ENCODE results near the gene NRP2.

NRP2 gene

GRCh38 chr2:205811387-205811786, 129.1 kb downstream of the NRP2 start:
- no peaks in the 10 kb centered on the region for H3K79me2 ChIP-seq (ENCODE audit: control insufficient read depth, low read length)
- H3F3A ChIP-seq (ENCODE audit: control insufficient read depth, insufficient read depth): no peaks in the 10 kb centered on the region
- no peaks in the 10 kb centered on the region for H3K9me3 ChIP-seq (ENCODE audit: control insufficient read depth, insufficient read depth, low read length)
- H3K36me3 ChIP-seq (ENCODE audit: control insufficient read depth, low read length): no peaks in the 10 kb centered on the region
- no peaks in the 10 kb centered on the region for H4K20me1 ChIP-seq (ENCODE audit: control insufficient read depth, insufficient read depth, low read depth, low read length)
- no peak overlapping the region for H3K27ac ChIP-seq (ENCODE audit: low read depth, low read length)
- TF ChIP-seq, protein P1, sequence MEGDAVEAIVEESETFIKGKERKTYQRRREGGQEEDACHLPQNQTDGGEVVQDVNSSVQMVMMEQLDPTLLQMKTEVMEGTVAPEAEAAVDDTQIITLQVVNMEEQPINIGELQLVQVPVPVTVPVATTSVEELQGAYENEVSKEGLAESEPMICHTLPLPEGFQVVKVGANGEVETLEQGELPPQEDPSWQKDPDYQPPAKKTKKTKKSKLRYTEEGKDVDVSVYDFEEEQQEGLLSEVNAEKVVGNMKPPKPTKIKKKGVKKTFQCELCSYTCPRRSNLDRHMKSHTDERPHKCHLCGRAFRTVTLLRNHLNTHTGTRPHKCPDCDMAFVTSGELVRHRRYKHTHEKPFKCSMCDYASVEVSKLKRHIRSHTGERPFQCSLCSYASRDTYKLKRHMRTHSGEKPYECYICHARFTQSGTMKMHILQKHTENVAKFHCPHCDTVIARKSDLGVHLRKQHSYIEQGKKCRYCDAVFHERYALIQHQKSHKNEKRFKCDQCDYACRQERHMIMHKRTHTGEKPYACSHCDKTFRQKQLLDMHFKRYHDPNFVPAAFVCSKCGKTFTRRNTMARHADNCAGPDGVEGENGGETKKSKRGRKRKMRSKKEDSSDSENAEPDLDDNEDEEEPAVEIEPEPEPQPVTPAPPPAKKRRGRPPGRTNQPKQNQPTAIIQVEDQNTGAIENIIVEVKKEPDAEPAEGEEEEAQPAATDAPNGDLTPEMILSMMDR (IDR thresholded peaks at IDR 0.05; ENCODE audit: low read depth, low read length, poor library complexity, severe bottlenecking): no peak
- no peak for TF ChIP-seq EZH2phosphoT487 (IDR thresholded peaks at IDR 0.05; ENCODE audit: borderline replicate concordance, low read length)
- no peaks in the 10 kb centered on the region for H3K9me2 ChIP-seq (replicated peaks; ENCODE audit: control insufficient read depth, low read length)
- no peak overlapping the region for H3K4me2 ChIP-seq (ENCODE audit: low read length)
- no peaks in the 10 kb centered on the region for H3K4me1 ChIP-seq (ENCODE audit: control insufficient read depth, low read length)
- H3K4me3 ChIP-seq (ENCODE audit: low read length): no peak overlapping the region
- H3K27me3 ChIP-seq (ENCODE audit: control insufficient read depth, low read length): peaks cover 8% of the 10 kb centered on the region; the same call in 1 of the 2 replicates

DNA sequence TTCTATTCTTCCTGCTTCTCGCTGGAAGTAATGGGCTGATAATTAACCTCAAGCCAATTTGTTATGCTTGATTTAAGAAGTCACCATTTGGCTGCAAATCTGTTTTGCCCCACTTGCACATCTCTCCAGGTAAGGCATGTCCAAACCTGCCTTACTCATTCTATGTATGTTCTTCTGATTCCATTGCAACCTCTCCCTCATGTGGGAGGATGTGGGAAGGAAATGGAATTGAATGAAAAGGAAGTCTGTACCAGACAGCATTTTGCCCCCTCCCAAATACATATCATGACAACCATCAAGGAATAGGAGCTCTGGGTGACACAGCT, 131.7 kb downstream of the NRP2 start:
- Histone ChIP-seq H3K27me3 (ENCODE audit: control insufficient read depth, low read length) (0 out of 2 replicates have a peak, but pooled peaks cover 7% of the 10 kb centered on the region), H3K36me3 (ENCODE audit: control insufficient read depth, low read length) (no peaks in the 10 kb centered on the region)

GRCh38 chr2:205815673-205816072, 133.4 kb downstream of the NRP2 start:
- Histone ChIP-seq H4K20me1 (ENCODE audit: control insufficient read depth, insufficient read depth, low read depth, low read length) (no peaks in the 10 kb centered on the region), H3K4me3 (ENCODE audit: low read length) (no peak overlapping the region), H3K27ac (ENCODE audit: low read depth, low read length) (no peak overlapping the region), H3F3A (ENCODE audit: control insufficient read depth, insufficient read depth) (no peaks in the 10 kb centered on the region), H3K36me3 (ENCODE audit: control insufficient read depth, low read length) (no peaks in the 10 kb centered on the region), H3K79me2 (ENCODE audit: control insufficient read depth, low read length) (no peaks in the 10 kb centered on the region), H3K9me2 (replicated peaks; ENCODE audit: control insufficient read depth, low read length) (no peaks in the 10 kb centered on the region), H3K4me1 (ENCODE audit: control insufficient read depth, low read length) (no peaks in the 10 kb centered on the region), H3K4me2 (ENCODE audit: low read length) (no peak overlapping the region), H3K9me3 (ENCODE audit: control insufficient read depth, insufficient read depth, low read length) (no peaks in the 10 kb centered on the region), H3K27me3 (ENCODE audit: control insufficient read depth, low read length) (0 out of 2 replicates have a peak, but pooled peaks cover 4% of the 10 kb centered on the region)
- TF ChIP-seq EZH2phosphoT487 (IDR thresholded peaks at IDR 0.05; ENCODE audit: borderline replicate concordance, low read length): no peak
- TF ChIP-seq, protein P1 (IDR thresholded peaks at IDR 0.05; ENCODE audit: low read depth, low read length, poor library complexity, severe bottlenecking): no peak

More for the DNA sequence above, 131.7 kb downstream of the NRP2 start:
- Histone ChIP-seq H3F3A (ENCODE audit: control insufficient read depth, insufficient read depth) (no peaks in the 10 kb centered on the region), H4K20me1 (ENCODE audit: control insufficient read depth, insufficient read depth, low read depth, low read length) (no peaks in the 10 kb centered on the region), H3K4me2 (ENCODE audit: low read length) (no peak overlapping the region), H3K27ac (ENCODE audit: low read depth, low read length) (no peak overlapping the region), H3K4me1 (ENCODE audit: control insufficient read depth, low read length) (no peaks in the 10 kb centered on the region), H3K4me3 (ENCODE audit: low read length) (no peak overlapping the region), H3K9me3 (ENCODE audit: control insufficient read depth, insufficient read depth, low read length) (no peaks in the 10 kb centered on the region), H3K9me2 (replicated peaks; ENCODE audit: control insufficient read depth, low read length) (no peaks in the 10 kb centered on the region), H3K79me2 (ENCODE audit: control insufficient read depth, low read length) (no peaks in the 10 kb centered on the region)
- TF ChIP-seq, protein P1 (IDR thresholded peaks at IDR 0.05; ENCODE audit: low read depth, low read length, poor library complexity, severe bottlenecking): no peak
- TF ChIP-seq EZH2phosphoT487 (IDR thresholded peaks at IDR 0.05; ENCODE audit: borderline replicate concordance, low read length): no peak

All from DOHH2 (cell line).